Measurements from ENCODE around the gene APOC1.

- no peak for TF ChIP-seq CTCF (IDR thresholded peaks at IDR 0.05)
- TF ChIP-seq POLR2AphosphoS5 (IDR thresholded peaks at IDR 0.05; ENCODE audit: insufficient read depth in 1 of 2, low read depth in 1 of 2), result no peak
These were observed 46.7 kb downstream of the APOC1 start for GRCh38 chr19:44960906-44961728.

Data from vagina (tissue), 2 donors.